ENCODE results near the gene PIGP.
"Not testable (repeated sequence)": the region's sequence is repeated elsewhere in the genome, so short reads cannot be mapped to it uniquely, and the experiment has no call there.

PIGP gene

DNA sequence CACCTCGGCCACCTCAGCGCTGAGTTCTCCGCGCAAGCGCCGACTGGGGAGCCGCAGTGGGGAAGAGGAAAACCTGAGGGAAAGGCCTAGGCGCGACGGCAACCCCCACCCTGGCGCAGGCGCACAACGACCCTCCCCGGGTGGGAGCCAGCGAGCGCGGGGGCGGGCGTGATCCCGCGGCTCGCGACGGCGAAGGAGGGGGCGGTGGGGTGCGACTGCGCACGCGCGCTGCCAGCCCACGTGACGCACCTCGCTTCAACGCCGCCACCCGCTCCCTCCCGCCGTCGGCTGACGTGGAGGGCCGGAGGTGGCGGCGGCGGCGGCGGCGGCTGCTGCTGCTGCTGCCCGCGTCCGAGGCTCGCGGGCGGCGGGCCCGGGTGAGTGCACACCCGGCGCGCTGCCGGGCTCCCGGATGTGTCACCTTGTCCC lies at the start of gene PIGP, which contains the start of gene TTC3:
Gene PIGP (minus strand): TSS at position 84 of the 429 bp plus-strand sequence. CDS start 556 bp downstream, outside the sequence.
Gene TTC3 (plus strand): TSS at position 267 of the 429 bp plus-strand sequence. CDS start 14,004 bp downstream, outside the sequence.
- H3K4me3 ChIP-seq (ENCODE audit: low read depth, low read length) = peak within 1 kb of the TSS; percentile 93
- DNase-seq (ENCODE audit: low read depth) = peak; percentile 55
- TF ChIP-seq, protein P1, sequence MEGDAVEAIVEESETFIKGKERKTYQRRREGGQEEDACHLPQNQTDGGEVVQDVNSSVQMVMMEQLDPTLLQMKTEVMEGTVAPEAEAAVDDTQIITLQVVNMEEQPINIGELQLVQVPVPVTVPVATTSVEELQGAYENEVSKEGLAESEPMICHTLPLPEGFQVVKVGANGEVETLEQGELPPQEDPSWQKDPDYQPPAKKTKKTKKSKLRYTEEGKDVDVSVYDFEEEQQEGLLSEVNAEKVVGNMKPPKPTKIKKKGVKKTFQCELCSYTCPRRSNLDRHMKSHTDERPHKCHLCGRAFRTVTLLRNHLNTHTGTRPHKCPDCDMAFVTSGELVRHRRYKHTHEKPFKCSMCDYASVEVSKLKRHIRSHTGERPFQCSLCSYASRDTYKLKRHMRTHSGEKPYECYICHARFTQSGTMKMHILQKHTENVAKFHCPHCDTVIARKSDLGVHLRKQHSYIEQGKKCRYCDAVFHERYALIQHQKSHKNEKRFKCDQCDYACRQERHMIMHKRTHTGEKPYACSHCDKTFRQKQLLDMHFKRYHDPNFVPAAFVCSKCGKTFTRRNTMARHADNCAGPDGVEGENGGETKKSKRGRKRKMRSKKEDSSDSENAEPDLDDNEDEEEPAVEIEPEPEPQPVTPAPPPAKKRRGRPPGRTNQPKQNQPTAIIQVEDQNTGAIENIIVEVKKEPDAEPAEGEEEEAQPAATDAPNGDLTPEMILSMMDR (IDR thresholded peaks at IDR 0.05; ENCODE audit: control insufficient read depth, extremely low read depth, insufficient read depth) = no peak

DNA sequence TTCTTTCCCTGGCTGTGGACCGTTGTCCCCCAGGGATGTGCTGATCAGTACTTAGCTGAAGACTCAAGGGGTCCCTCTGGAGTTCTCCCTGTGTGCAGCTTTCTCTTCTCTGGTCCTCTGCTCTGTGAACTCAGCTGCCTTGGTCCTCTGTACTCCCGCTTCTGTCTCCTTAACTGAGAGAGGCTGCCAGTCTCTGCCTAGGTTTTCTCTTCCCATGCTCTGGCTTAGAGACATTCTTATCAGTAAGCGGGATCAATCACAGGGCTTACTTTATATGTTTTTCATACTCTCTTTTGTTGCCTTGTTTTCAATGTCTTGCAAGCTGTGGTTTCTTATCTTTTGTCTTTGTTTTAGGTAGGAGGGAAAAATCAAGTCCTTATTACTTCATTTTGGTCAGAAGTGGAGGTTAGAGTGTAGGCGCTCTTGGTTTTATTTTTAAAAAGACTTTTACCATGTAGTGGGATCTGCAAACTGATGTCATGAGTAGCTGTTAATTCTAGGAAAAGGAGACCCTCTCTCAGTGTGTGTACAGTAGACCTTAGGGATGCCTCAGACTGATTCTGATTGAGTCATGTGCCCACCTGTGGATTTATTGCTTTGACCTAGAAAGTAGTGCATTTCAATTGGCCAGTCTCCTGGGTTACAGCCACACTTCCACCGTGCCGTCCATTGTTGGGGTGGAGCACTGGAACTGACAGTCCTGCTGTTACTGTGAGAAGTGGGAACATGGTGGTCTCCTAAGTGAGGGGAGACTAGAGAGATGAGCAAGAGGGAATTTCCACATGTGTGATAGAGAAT lies 46.7 kb upstream of the PIGP start:
- TF ChIP-seq, protein P1 (IDR thresholded peaks at IDR 0.05; ENCODE audit: control insufficient read depth, extremely low read depth, insufficient read depth) = no peak
- no peak overlapping the region for H3K4me3 ChIP-seq (ENCODE audit: low read depth, low read length)
- DNase-seq (ENCODE audit: low read depth) = no peak

DNA sequence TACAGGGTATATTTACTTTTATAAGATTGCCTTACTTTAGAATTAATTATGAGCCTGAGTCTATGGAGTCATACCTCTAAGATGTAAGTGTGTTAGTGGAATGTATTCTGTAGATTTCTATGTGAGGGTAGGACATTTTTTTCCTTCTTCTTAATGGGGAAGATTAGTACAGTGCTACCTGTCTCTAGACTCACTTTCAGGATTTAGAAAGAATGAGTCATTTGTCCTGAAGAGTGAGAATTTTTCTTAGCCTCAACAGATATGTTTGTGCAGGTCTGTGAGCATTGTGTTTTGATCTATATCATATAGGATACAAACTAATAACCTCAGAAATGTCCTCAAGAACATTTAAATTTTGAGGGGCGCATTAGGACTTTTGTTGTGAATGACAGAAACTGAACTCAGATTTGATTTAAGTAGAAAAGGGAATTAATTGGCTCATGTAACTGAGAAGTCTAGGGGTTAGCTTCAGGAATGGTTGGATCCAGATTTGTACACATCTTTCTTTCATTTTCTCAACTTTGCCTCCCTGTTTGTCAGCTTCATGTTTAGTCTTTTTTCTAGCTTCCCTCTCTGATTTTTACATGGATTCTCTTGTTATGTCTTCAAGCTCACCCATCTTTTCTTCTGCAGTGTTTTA lies 45.4 kb upstream of the PIGP start:
- no peak for DNase-seq (ENCODE audit: low read depth)
- TF ChIP-seq, protein P1 (IDR thresholded peaks at IDR 0.05; ENCODE audit: control insufficient read depth, extremely low read depth, insufficient read depth) = no peak
- no peak overlapping the region for H3K4me3 ChIP-seq (ENCODE audit: low read depth, low read length)

DNA sequence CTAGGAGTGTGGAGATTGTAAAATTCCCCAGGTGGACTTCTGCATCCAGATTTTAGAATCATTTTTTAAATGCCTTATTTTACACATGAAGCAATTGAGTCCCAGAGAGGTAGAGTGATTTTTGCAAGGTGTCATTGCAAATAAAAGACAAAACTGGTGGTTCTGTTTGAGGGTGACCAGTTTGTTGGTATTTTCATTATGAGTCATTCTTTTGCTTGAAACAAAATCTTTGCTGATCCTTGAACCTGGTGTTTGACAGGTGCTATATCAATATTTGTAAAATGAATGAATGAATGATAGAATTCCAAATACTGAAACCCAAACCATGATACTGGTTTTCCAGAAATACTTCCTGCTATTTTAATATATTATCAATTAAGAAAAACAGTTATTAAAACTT lies 44.3 kb upstream of the PIGP start:
- TF ChIP-seq, protein P1 (IDR thresholded peaks at IDR 0.05; ENCODE audit: control insufficient read depth, extremely low read depth, insufficient read depth) = no peak
- no peak for DNase-seq (ENCODE audit: low read depth)
- no peak overlapping the region for H3K4me3 ChIP-seq (ENCODE audit: low read depth, low read length)

DNA sequence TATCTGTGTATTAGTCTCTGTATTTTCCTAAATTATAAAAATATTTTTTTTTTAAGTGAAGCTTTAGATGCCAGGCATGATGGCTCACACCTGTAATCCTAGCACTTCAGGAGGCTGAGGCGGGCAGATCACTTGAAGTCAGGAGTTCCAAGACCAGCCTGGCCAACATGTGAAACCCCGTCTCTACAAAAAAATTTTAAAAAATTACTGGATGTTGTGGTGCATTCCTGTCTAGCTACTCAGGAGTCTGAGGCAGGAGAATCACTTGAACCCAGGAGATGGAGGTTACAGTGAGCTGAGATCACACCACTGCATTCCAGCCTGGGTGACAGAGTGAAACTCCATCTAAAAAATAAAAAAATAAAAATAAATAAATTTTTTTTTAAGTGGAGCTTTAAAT lies 43.6 kb upstream of the PIGP start:
- not testable (repeated sequence) for DNase-seq (ENCODE audit: low read depth)

DNA sequence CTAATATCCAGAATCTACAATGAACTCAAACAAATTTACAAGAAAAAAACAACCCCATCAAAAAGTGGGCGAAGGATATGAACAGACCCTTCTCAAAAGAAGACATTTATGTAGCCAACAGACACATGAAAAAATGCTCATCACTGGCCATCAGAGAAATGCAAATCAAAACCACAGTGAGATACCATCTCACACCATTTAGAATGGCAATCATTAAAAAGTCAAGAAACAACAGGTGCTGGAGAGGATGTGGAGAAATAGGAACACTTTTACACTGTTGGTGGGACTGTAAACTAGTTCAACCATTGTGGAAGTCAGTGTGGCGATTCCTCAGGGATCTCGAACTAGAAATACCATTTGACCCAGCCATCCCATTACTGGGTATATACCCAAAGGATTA lies 41.4 kb upstream of the PIGP start:
- not testable (repeated sequence) for H3K4me3 ChIP-seq (ENCODE audit: low read depth, low read length); DNase-seq (ENCODE audit: low read depth)

More for the DNA sequence above, 43.6 kb upstream of the PIGP start:
- H3K4me3 ChIP-seq (ENCODE audit: low read depth, low read length) = not testable (repeated sequence)

DNA sequence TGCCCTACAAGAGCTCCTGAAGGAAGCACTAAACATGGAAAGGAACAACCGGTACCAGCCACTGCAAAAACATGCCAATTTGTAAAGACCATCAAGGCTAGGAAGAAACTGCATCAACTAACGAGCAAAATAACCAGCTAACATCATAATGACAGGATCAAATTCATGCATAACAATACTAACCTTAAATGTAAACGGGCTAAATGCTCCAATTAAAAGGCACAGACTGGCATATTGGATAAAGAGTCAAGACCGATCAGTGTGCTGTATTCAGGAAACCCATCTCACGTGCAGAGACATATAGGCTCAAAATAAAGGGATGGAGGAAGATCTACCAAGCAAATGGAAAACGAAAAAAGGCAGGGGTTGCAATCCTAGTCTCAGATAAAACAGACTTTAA lies 38.2 kb upstream of the PIGP start:
- H3K4me3 ChIP-seq (ENCODE audit: low read depth, low read length); DNase-seq (ENCODE audit: low read depth): not testable (repeated sequence)

DNA sequence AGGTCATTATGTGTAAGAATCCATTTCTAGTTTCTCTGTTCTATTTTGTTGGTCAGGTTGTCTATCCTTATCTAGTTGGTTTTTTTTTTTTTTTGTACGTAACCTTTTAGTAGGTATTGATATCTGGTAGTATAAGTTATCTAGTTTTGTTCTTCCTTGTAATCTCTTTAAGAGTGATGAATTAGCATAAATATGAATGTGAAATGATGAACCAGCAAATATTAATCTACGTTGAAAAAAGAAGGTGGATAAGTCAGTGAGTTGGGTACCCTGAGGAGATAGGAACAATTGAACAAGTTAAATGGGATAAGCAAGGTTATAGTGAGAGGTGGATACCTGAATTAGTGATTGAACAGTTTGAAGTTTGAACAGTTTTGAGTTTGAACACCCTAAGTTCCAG lies 34.1 kb upstream of the PIGP start:
- no peak overlapping the region for H3K4me3 ChIP-seq (ENCODE audit: low read depth, low read length)
- DNase-seq (ENCODE audit: low read depth) = no peak

DNA sequence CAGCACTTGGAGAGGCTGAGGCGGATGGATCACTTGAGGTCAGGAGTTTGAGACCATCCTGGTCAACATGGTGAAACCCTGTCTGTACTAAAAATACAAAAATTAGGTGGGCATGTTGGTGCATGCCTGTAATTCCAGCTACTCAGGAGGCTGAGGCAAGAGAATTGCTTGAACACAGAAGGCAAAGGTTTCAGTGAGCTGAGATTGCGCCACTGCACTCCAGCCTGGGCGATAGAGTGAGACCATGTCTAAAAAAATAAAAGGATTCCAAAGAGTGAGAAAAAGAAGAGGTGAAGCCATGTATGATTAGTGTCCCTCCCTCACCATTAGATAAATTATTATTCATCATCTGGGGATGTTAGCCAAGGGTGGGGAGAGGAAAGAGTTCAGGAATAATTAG lies 29.9 kb upstream of the PIGP start:
- not testable (repeated sequence) for H3K4me3 ChIP-seq (ENCODE audit: low read depth, low read length); DNase-seq (ENCODE audit: low read depth)

More for the DNA sequence above, 34.1 kb upstream of the PIGP start:
- TF ChIP-seq, protein P1 (IDR thresholded peaks at IDR 0.05; ENCODE audit: control insufficient read depth, extremely low read depth, insufficient read depth) = no peak
